Limb (tissue), 2 donors: ENCODE measurements around the gene MAML3.

Source experiments
- DNase-seq, 2 donors: peaks; one replicate each; pipeline ENCODE4 v3.0.0-alpha.2; 2016; ENCODE audit errors: extremely low spot score in 2 of 2

MAML3 gene

DNA sequence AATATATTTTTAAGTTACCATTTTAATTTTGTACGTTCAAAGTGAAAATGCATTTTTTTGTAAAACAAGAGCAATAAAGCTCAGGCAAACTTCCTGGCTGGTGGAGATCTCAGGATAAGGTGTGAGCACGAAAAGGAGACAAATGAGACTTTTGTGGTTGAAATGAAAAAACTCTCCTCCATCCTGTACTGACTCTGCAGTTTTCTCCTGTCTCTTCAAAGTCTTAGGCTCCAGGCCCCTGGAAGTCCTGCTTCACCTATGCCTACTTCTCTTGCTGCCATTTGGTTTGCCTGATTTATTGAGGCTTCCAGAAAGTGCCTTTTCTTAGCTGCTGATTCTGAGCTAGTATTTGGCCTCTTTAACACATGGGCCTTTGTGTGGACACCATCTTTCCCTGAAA, 77.7 kb downstream of the MAML3 start:
- no peak for DNase-seq

DNA sequence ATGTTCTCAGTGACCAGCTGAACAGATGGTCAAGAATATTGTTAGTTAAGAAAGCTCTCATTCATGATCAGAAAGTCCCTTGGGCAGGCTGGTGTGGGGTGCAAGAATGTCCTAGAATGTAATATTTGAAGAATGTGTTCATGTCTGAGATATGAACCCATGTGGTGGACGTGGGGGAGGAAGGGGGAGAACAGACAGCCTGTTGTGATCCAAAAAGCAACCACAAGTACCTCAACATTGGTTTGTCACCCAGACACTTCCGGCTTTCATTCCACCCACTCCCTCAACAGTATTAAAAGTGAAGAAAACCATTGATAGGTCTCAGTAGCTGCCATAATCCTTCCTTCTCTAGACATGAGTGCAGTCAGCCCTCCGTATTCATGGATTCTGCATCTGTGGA, 82.2 kb downstream of the MAML3 start:
- peak in 1 of 2 donors; percentile 40 for DNase-seq

DNA sequence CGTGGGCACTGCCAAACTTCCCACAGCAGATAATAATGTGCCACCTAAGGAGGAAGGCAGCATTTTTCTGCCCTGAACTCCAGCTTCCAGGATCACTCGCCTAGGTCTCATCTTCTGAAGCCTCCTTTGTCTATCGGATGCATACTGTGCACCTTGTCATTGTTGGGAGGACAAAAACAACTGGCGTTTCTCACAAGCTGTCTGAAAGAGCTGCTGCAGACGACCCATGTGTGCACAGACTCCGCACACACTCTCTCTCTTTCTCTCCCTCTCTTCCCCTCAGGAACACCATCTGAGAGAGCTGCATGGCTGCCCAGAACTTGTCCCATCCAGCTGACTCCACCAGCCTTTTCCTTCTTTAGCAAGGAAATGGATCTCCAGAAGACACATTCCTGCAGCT, 83.0 kb downstream of the MAML3 start:
- no peak for DNase-seq

DNA sequence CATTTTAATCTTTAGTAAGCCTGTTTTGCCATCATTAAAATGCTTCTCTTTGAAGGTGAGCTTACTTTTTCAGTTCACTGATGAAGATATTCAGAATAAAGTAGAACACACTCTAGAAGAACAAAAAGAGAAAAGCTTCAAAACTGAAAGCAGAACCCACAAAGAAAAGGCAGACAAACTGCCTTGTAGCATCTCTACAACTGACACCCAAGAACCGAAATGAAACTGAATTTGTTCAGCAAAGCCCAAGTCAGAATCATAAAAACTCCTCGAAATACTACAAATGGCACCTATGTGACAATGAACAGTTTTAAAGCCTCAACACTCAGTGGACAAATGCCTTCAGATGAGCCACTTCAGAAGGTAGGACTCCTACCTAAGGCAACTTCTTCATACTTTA, 83.6 kb downstream of the MAML3 start:
- DNase-seq, result no peak

- DNase-seq, result no peak
Measured at GRCh38 chr4:140069066-140069465, 84.9 kb downstream of the MAML3 start.

- no peak for DNase-seq
Measured at GRCh38 chr4:140068271-140068670, 85.7 kb downstream of the MAML3 start.

GRCh38 chr4:140066031-140066930, 87.7 kb downstream of the MAML3 start:
- DNase-seq, result no peak

DNA sequence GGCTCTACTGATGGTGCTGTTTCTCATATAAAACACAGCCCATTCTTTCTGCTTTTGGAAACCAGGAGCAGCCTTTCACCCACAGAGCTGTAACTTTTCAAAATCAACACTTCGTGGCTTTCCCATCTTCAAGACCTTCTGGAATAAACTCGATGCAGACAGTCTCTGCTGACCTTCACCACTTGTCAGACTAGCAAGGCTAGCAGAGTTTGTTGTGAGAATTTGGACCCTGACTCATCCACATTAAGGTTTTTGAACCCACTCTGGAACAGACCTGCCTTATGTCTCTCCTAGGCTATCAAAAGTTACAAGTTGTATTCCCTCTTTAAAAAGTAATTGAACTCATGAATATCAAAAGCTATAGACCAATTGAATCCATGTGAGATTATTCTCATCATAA, 88.6 kb downstream of the MAML3 start:
- no peak for DNase-seq

DNA sequence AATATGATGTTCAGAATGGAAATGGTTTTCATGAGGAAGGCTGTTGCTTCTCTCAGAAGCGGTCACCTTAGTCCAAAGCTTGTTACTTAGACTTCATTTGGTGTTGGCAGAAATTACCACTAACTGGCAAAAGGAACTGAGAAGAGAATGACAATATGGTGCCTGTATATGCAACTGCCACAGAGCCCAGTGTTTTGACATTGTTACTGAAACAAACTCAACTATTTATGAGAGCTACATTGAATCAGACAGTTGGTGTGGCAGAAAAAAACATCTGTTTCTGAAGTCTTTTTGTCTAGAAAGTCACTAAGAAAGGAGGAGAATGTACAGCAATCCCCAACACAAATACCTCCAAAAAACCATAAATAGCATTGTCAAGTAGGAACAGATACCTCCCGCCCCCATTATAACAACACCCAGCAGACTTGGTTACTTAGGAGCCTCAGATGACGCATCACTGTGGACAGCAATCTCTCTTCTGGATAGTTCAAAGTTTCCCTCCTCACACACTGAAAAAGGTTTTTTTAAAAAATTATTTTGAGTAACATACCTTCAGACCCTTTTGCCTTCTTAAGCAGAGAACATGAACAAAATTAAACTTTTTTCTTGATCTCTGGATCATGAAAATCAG, 92.2 kb downstream of the MAML3 start:
- no peak for DNase-seq

DNA sequence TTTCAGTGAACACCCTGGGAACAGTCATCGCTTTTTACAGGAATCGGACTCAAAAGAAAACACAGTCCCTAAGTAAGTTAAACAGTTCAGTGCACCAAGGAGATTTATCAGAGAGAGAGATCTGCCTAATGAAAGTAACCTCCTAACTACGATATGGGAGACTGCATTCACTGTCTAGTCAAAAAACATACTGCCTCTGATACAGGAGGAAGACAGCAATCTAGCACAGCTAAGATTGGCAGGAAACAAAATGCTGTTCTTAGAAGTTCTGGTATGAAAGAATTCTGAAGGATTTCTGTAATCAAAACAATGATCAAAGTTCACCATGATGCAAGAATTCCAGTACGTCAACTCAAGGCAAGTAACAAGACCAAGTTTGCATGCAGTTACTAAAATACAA, 92.8 kb downstream of the MAML3 start:
- no peak for DNase-seq

- DNase-seq, result no peak
Measured at GRCh38 chr4:140059159-140059558, 94.8 kb downstream of the MAML3 start.

DNA sequence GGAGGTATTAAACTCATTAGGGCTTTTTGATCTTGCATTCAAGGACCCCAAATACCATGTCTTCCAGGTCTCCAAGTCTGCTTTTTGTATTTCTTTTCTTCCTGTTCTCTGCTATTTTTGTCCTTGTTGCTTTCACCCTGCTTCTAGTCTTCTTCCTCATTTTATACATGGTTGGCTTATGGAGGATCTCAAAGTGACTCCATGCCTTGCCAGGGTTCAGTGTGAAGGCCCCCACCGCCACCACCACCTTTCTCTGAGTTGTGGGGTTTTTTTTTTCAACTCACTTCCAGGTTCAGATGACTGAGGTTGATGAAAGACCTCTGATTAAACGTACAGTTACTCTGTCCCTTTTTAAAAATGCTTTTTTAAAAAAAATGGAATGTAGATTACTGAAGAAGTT, 96.3 kb downstream of the MAML3 start:
- no peak for DNase-seq

- DNase-seq, result no peak
Measured at GRCh38 chr4:140056015-140056414, 98.0 kb downstream of the MAML3 start.

- DNase-seq, result no peak
Measured at GRCh38 chr4:140054861-140055260, 99.1 kb downstream of the MAML3 start.

GRCh38 chr4:140053185-140053584, 100.8 kb downstream of the MAML3 start:
- DNase-seq, result no peak

DNA sequence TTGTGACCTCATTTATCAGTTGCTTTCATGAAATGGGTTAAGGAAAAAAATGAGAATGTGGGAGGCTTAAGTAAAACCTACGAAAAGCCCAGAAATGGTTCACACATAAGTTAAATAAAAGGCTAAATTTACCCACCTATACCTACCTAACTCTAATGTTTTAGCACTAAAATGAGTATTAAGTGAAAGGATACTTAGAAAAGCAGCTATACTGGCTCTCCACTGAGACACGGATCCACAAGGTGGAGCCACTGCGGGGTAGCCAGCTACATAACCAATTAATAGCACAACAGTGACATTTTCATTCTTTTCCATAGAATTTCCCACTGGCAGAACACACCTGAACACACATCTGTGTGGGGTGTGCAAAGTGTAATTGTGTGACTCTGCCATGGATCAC, 101.9 kb downstream of the MAML3 start:
- DNase-seq, result peak in 1 of 2 donors; percentile 46

GRCh38 chr4:140049849-140050637, 103.9 kb downstream of the MAML3 start:
- DNase-seq, result peak in 1 of 2 donors; percentile 40

- DNase-seq, result peak; percentile 58 to 74
Measured at GRCh38 chr4:140049024-140049848, 104.7 kb downstream of the MAML3 start.

DNA sequence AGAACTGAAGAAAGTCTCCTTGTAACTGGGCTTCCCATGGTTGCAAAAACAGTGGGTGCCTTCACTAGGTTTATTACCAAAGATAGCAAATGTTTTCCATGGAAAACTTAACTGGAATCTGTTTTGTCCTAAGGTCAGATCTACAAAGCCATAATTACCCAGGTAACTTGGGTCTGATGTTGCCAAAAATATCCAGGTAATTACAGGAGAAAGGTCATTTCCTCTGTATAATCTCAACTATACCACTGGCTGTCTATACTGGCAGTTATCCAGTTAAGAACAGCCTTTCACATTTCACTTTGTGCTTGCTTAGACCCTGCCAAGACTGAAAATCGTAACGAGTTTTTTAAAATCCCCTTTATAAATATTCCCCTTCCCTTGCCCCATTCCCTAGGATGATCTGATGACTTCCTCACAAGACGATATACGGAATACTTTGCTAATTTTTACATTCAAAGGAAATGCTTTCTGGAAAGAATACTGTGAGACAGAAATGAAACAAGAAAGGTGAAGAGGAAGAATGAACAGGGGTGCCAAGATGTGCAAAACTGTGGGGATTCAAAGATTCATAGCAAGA, 105.5 kb downstream of the MAML3 start:
- DNase-seq, result no peak

DNA sequence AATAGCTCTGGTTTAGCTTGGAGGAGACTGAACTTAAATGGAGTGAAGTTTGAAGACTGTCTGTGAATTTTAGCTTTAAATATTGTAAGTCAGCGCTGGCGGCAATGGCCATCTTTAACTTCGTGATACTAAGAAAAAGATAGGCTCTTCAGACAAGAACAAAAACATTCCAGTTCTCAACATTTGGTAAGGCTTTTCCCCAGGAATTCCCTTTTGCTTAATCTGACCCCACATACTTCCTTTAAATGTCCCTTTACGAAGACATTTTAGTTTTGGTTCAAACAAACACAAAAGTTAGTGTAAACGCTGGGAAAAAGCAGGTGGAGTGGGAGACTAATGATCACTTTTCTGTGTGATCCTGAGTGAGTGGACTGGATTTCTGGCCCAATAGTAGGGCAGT, 106.2 kb downstream of the MAML3 start:
- DNase-seq, result no peak
